Measurements from ENCODE around the gene STYXL2. TPM values are rescaled to one million over a fixed set of nuclear protein-coding genes. Genes with fewer than 3 reads are reported as not detected.

STYXL2 gene
- total RNA-seq, 1 experiment from 2014 or later = not detected

DNA sequence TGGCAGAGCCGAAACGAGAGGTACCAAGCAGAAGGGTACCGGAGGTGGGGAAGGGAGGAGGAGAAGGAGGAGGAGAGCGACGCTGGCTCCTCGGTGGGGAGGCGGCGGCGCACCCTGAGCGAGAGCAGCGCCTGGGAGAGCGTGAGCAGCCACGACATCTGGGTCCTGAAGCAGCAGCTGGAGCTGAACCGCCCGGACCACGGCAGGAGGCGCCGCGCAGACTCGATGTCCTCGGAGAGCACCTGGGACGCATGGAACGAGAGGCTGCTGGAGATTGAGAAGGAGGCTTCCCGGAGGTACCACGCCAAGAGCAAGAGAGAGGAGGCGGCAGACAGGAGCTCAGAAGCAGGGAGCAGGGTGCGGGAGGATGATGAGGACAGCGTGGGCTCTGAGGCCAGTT lies 32.4 kb downstream of the STYXL2 start:
- in situ Hi-C loops (cut with HindIII; ENCODE audit: low pct_unique_long_range_greater_than_20kb, low sequenced_read_pairs) = no loop called here
- no peak for DNase-seq (ENCODE audit: low read depth)

DNA sequence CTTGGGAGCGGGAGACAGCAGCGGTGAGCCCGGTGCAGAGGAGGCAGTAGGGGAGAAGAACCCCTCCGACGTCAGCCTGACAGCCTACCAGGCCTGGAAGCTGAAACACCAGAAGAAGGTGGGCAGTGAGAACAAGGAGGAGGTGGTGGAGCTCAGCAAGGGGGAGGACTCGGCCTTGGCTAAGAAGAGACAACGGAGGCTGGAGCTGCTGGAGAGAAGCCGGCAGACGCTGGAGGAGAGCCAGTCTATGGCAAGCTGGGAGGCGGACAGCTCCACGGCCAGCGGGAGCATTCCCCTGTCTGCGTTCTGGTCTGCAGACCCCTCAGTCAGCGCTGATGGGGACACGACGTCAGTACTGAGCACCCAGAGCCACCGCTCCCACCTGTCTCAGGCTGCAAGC lies 32.9 kb downstream of the STYXL2 start:
- in situ Hi-C loops (cut with HindIII; ENCODE audit: low pct_unique_long_range_greater_than_20kb, low sequenced_read_pairs) = no loop called here

DNA sequence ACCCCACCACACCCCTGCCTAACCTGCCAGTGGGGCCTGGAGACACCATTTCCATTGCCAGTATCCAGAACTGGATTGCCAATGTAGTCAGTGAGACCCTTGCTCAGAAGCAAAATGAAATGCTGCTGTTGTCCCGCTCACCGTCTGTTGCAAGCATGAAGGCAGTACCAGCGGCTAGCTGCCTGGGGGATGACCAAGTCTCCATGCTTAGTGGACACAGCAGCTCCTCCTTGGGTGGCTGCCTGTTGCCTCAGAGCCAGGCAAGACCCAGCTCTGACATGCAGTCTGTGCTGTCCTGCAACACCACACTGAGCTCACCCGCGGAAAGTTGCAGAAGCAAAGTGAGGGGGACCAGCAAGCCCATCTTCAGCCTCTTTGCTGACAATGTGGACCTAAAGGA lies 33.4 kb downstream of the STYXL2 start:
- DNase-seq (ENCODE audit: low read depth) = no peak
- in situ Hi-C loops (cut with HindIII; ENCODE audit: low pct_unique_long_range_greater_than_20kb, low sequenced_read_pairs) = no loop called here

More for the DNA sequence above, 32.9 kb downstream of the STYXL2 start:
- DNase-seq (ENCODE audit: low read depth) = no peak

DNA sequence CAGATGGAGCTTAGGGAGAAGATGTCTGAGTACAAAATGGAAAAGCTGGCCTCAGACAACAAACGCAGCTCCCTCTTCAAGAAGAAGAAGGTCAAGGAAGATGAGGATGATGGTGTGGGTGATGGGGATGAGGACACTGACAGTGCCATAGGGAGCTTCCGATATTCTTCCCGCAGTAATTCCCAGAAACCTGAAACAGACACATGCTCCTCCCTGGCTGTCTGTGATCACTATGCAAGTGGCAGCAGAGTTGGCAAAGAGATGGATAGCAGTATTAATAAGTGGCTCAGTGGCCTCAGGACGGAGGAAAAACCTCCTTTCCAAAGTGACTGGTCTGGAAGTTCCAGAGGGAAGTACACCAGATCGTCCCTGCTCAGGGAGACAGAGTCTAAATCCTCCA lies 33.8 kb downstream of the STYXL2 start:
- no peak for DNase-seq (ENCODE audit: low read depth)
- in situ Hi-C loops (cut with HindIII; ENCODE audit: low pct_unique_long_range_greater_than_20kb, low sequenced_read_pairs) = no loop called here

DNA sequence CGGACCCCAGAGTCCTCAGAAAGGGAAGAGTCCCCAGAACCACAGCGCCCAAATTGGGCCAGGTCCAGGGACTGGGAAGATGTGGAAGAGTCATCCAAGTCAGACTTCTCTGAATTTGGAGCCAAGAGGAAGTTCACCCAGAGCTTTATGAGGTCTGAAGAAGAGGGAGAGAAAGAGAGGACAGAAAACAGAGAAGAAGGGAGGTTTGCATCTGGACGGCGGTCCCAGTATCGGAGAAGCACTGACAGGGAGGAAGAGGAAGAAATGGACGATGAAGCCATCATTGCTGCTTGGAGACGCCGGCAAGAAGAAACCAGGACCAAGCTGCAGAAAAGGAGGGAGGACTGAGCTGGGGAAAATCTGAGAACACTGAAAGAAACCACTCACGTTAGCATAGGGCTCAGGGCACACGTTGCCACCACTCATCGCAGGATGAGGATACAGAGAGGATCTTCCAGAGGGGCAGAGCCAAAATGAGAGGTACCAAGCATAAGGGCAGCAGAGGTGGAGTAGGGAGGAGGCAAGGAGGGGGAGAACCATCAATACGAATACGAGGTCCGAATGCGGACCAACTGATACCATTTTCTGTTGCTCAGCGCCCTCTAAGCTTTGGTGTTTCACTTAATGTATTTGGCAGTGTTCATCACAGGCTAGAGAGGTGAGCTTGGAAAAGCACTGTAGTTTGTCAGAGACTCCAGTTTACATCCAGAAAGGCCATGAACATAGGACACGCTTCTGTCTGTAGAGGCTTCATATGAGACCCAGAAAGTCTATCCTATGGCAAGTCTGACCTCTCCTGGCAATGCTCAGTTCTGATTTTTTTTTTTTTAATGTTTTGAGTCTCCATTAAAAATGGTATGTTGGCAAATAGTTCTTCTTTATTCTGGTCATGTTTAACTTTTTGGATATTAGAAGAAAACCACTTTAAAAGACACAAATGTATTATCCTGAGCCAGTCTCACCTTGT lies 34.7 kb downstream of the STYXL2 start:
- in situ Hi-C loops (cut with HindIII; ENCODE audit: low pct_unique_long_range_greater_than_20kb, low sequenced_read_pairs) = no loop called here
- DNase-seq (ENCODE audit: low read depth) = no peak

DNA sequence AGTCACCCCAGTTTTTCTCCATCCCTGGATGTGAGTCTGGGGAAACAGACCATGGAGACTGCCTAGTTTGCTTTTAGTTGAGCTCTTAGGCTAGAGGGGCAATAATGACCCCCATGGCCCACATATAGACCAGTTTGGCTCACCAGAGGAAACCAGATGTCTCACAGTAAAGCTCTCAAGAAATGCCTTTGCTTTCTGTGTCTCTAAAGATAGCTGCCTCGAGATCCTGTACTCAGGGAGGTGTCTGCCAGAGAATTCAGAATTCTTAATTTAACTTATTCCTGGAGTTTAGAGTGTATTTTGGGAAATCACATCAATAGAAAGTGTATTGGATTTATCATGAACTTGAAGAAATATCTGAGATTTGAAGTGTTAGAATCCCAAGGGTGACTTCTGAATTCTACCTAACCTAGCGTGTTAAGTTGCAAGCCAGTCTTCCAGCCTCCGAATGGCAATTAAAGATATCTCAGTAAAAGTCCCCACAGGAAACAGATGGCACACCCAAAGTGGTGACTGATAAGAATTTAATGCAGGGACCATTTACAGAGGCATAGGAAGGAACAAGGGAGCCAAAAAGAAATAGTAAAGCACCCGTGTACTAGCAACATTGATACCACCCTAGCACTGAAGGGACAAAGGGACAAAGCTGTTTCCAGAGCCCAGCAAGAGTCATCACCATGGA lies 37.1 kb downstream of the STYXL2 start:
- no peak for DNase-seq (ENCODE audit: low read depth)
- in situ Hi-C loops (cut with HindIII; ENCODE audit: low pct_unique_long_range_greater_than_20kb, low sequenced_read_pairs) = no loop called here

DNA sequence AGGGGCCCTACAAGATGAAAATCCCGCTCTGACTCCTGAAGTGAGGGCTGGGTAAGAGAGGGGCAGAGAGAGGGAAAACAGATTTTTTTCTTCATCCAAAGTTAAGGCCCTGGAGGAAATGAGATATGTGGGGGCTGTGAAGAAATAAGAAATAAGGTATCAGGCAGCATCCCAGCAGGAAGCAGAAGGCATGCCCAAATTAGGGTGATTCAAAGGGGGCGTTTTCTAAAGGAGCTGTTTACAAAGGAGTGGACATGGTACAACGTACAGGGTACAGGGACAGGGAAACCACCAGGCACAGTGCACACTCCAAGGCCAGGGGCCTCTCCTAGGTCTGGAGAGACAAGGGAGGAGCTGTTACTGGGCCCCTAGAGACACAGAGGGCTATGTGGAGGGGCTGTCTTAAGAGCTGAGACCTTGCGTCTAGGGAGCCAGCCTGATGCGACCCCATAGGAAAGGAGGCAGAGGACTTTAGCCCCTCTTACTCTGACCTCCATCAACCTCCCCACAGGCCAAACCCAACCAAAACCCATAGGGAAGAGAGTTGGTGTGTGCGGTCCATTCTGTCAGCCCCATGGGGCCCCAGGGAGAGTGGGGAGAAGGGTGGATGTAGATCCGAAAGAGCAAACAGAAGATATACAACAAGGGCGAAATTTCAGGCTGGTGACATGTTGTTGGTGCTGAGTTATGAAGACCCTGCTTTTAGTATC lies 38.6 kb downstream of the STYXL2 start:
- DNase-seq (ENCODE audit: low read depth) = no peak
- in situ Hi-C loops (cut with HindIII; ENCODE audit: low pct_unique_long_range_greater_than_20kb, low sequenced_read_pairs) = no loop called here

DNA sequence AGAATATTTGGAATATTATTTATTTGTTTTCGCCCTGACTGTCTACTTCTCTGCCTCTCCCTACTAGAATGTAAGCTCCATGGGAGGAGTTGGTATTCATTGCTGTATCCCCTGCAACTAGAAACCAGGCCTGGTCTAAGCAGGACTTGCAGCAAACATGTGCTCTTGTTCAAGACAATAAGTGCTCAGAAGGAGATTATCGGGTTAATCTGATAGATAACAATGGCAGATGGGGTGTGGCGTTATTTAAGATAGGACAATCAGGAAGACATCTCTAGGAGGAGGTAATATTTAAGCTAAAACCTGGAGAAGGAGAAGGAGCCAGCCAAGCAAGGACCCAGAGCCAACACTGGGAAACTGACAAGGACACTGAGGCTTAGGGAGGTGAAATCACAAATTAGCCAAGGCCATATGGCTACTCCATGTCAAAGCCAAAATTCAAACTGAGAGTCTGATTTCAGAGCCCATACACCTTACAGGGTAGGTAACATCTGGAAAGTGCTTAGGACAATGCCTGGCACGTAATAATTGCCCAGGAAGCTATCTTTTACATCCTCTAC lies 41.5 kb downstream of the STYXL2 start:
- in situ Hi-C loops (cut with HindIII; ENCODE audit: low pct_unique_long_range_greater_than_20kb, low sequenced_read_pairs) = no loop called here
- DNase-seq (ENCODE audit: low read depth) = no peak

DNA sequence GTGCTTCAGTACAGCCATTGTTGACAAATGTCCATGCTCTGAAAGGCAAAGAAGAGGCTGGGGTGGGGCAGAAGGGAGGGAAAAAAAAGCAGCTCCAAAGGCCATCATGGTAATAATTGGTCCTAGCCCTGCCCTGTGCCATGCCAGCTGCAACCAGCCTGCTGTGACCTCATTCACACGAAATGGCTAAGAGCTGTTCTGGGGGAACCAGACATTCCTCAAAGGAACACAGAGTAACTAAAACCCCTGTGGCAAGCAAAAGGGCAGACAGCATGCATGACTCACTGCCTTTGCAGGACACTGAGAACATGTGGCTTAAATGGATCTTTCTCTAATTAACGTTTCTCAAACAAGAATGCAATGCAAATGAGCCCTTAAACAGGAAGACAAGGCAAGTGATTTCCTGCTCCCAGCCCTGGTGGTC lies 42.3 kb downstream of the STYXL2 start:
- in situ Hi-C loops (cut with HindIII; ENCODE audit: low pct_unique_long_range_greater_than_20kb, low sequenced_read_pairs) = no loop called here
- peak; percentile 39 for DNase-seq (ENCODE audit: low read depth)

DNA sequence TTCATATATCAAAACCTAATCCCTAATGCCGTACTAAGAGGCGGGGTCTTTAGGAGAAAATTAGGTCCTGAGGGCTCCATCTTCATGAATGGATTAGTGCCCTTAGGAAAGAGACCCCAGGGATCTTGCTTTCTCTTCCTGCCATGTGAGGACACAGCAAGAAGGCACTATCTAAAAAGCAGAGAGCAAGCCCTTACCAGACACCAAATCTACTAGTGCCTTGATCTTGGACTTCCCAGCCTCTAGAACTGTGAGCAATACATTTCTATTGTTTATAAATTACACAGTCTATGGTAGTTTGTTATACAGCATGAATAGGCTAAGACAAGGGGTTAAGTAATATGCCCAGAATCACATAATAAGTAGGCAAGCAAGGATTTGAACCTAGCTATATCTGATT lies 42.9 kb downstream of the STYXL2 start:
- in situ Hi-C loops (cut with HindIII; ENCODE audit: low pct_unique_long_range_greater_than_20kb, low sequenced_read_pairs) = no loop called here
- DNase-seq (ENCODE audit: low read depth) = no peak

DNA sequence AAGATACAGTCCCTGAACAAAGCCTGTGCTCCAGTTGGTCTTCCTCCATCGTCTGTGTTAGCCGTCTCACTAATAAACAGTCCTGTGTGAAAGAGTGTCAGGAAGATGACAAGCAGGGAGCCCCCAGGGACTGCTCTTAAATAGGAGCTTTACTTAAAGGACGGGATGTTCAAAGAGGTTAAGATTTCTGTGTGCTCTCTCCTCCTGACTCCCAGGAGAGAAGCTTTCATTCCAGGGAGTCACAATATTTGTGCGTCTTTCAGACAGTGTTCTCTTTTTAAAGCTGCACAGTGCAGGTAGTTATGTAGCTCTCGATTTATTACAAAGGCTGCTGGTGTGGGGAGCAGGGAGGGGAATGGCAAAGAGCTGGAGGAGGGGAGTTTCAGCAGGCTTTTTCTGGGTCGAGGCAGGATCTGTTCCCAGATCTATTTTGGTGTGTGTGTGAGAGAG lies 43.5 kb downstream of the STYXL2 start:
- no peak for DNase-seq (ENCODE audit: low read depth)
- in situ Hi-C loops (cut with HindIII; ENCODE audit: low pct_unique_long_range_greater_than_20kb, low sequenced_read_pairs) = no loop called here

DNA sequence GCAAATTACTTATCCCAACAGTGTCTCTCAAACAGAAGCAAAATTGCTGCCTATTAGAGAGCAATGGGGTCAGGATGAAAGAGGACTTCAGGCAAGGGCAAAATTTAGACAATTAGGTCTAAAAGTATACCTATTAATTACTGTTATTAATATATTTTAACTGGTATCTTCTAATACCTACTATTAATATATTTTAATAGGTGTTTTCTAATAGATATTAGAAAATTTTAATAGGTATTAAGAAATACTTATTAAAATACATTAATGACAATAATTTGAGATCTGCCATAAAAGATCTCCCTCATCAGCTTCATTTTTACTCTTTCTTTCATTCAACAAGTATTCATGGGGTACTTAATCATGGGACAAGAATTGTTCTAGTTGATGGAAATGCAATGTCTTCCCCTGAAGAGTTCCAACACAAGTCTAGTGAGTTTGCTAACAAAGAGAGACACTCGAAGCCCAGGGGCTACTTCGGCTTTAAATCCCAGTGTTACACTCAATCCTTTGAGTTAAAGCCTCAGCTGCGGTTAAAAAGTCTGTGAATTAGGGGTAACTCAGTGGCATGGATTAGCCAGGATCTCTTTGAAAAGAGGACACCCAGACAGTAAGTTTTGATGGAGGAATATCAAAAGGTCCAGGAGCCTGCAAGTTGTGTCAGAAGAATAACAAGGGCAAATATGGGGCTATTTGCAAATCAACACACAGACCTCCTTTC lies 44.1 kb downstream of the STYXL2 start:
- in situ Hi-C loops (cut with HindIII; ENCODE audit: low pct_unique_long_range_greater_than_20kb, low sequenced_read_pairs) = no loop called here
- no peak for DNase-seq (ENCODE audit: low read depth)

DNA sequence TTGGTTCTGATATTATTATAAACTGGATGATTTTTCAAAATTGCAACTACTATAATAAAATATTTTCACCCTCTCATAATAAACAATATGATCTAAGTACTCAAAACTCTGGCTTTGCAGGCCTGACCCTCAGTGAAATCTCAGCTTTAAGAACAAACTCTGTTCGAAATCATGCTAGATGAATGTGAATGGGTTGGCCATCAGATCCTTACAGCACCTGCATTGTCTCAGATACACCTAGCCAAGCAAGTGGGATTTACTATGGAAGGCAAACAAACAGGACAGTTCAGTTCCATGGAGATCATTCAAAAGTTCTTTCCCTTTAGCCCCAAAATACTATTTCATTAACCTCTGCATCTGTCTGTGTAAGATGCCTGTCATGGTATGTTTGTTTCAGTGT lies 44.8 kb downstream of the STYXL2 start:
- DNase-seq (ENCODE audit: low read depth) = no peak
- in situ Hi-C loops (cut with HindIII; ENCODE audit: low pct_unique_long_range_greater_than_20kb, low sequenced_read_pairs) = no loop called here

DNA sequence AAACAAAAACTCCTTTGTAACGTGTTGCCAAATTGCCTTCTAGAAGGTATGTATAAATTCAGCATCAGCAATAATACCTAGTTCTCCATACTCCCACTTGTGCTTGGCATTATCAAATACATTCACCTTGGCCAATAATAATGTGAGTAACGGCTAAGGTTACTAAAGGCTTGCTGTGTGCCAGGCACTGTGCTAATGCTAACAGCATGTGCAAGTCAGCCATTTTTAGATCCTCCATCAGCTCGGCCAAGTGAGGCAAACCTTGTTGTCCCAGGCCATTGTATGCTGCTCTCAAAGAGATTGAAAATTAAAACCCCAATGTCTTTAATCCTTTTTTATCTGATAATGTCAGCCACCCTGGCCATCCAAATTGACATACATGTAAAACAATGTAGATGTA lies 48.1 kb downstream of the STYXL2 start:
- in situ Hi-C loops (cut with HindIII; ENCODE audit: low pct_unique_long_range_greater_than_20kb, low sequenced_read_pairs) = no loop called here
- DNase-seq (ENCODE audit: low read depth) = no peak
